Measurements from ENCODE around the gene SIDT2.

- TF ChIP-seq POLR2A (IDR thresholded peaks at IDR 0.05), result no peak
- TF ChIP-seq, protein P1, sequence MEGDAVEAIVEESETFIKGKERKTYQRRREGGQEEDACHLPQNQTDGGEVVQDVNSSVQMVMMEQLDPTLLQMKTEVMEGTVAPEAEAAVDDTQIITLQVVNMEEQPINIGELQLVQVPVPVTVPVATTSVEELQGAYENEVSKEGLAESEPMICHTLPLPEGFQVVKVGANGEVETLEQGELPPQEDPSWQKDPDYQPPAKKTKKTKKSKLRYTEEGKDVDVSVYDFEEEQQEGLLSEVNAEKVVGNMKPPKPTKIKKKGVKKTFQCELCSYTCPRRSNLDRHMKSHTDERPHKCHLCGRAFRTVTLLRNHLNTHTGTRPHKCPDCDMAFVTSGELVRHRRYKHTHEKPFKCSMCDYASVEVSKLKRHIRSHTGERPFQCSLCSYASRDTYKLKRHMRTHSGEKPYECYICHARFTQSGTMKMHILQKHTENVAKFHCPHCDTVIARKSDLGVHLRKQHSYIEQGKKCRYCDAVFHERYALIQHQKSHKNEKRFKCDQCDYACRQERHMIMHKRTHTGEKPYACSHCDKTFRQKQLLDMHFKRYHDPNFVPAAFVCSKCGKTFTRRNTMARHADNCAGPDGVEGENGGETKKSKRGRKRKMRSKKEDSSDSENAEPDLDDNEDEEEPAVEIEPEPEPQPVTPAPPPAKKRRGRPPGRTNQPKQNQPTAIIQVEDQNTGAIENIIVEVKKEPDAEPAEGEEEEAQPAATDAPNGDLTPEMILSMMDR (IDR thresholded peaks at IDR 0.05), result no peak
Measured at GRCh38 chr11:117195761-117196160, 17.2 kb downstream of the SIDT2 start.

Data from testis (tissue), 2 donors.